Stimulated activated CD4-positive, alpha-beta T cell treated with anti-CD3 and anti-CD28 coated beads, Interleukin-1b, Interleukin-23, amount 100 ng/mL, for 1 hour (primary cell): ENCODE measurements around the gene SUPT4H1.

Source experiments
- DNase-seq, 2 donors: peaks; one replicate each; pipeline ENCODE4 v3.0.0-alpha.2; 2020; ENCODE audit warnings: low read depth in 2 of 2

SUPT4H1 gene

DNA sequence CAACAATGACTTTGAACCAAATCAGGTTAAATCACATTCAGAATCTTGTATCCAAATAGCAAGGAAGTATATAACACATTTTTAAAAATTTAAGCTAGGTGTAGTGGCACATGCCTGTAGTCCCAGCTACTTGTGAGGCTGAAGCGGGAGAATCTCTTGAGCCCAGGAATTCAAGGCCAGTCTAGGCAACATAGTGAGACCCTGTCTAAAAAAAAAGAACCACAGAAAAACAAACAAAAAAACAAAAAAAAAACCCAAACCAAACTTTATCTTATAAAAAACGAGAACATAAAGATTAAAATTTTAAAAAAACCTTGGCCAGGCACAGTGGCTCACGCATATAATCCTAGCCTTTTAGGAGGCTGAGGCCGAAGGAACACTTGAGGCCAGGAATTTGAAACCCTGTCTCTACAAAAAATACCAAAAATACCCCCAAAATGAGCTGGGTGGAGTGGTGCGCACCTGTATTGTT, 11.6 kb downstream of the SUPT4H1 start:
- no peak for DNase-seq

DNA sequence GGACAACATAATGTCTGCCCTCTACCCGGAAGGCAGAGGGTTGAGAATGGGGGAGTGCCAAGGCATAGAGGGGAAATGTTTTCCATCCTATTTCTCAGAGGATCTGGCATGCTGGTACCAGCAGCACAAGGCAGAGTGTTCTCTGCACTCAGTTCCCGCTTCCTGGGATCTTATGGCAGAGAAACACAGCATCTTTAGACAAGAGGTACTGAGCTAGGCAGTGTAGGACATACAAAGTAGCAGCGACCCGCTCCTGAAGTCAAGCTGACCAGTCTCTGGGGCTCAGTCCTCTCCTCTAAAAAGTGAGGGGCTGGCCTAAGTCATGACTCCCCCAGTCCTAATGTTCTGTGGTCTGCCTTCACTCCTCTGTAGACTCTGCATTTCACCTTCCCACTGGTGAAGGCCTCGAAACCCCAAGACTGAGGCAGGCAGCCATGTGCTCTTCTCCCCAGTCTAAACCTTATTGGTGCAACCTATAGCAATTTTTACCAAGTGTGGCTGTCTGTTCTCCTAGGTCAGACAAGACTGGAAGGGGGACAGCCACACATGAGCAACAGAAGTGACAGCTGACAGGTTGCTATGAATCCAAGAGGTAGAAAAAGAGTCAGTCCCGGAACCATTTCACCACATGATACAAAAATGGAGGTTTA, 12.1 kb downstream of the SUPT4H1 start:
- no peak for DNase-seq

DNA sequence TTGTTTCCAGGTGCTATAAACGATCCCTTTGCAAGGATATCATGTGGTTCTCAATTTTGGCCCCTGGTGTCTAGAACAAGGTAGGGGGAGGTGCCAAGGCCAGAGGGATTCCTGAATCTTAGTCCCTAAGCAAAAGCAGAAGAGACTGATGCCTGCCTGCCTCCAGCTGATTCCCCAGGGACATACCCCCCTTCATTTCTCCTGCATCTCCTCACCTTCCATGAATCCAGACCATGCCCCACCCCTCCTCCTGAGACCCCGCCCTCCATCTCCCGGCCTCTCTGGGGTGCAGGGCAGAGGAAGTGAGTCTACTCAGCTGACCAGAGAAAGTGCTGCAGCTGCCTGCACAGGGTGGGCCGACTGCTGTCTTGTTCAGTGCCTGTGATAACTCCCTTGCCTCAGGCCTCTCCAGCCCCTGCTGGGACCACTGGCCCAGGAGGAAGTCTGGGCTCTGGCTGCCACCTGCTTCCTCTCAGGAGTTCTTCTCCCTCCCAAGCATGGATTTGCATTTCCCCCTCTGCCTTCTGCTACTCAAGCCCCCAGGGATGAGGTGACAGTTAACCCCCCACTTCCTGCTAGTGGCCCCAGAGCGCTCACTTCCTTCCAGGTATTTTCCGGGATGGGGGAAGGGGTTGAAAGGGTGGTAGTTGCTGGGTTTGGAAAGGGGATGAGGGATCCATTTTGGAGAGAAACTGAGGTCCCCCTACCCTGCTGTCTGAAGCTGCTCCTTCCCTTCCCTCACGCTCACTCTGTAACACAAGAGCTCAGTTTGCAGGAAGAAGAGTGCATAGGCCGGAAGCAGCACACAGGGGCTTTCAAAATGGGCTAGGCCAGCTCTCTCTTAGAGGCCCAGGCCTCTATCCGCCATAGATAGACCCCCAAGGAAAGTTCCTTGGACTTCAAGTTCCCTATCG, 12.9 kb downstream of the SUPT4H1 start:
- DNase-seq = no peak

DNA sequence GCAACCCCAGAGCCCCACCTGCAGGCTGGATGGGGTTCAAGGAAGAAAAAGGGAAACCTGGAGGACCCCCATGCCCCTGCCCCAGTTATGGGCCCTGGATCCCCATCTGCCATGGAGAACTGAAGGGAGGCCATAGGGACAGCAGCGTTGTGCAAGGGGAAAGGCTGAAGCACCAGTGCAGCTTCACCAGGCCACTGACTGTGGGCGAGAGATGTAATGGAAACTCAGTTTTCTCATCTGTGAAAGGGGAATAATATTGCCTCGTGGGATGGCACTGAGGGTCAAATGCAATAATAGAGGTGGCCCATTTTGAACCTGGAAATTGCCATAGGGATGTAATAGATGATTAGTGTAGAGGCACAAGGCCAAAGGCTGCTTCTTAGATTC, 13.6 kb downstream of the SUPT4H1 start:
- no peak for DNase-seq

DNA sequence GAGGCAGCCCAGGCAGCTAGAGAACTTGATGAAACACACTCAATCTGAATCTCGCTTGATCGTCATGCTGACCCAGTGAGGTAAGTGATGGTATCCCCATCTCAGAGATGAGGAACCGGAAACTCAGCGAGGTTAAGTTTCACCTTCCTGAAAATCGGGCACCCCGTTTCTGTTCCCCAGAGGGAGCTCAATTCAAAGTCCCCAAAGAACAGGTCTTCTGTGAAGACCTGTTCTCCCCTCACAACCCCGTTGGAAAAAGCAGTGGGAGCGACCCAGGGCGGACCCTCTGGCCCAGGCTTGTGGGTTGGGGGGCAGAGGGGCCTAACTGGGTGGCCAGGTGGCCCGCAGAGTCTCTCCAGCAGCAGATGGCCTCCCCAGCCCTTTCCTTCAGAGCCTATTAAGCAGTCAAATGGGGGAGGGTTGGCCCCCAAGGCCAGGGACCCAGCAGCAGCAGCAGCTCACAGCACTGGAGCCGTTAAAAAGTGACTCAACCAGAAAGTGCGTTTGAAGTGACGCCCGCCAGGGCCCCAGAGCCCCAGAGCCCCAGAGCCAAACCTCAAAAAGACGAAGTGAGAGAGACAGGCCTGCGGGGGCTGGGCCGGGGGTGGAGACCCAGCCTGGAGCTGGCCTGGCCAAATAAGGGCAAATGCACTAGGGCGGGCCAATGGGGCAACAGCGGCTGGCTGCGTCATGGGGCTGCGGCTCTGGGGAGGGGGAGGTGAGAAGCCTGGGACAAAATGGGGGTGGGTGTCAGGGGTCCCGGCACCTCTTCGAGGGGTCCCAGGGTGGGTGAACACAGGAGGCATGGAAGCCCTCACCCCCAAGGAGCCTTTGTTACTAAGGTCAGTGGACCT, 14.2 kb downstream of the SUPT4H1 start:
- DNase-seq = peak; percentile 80 to 87

DNA sequence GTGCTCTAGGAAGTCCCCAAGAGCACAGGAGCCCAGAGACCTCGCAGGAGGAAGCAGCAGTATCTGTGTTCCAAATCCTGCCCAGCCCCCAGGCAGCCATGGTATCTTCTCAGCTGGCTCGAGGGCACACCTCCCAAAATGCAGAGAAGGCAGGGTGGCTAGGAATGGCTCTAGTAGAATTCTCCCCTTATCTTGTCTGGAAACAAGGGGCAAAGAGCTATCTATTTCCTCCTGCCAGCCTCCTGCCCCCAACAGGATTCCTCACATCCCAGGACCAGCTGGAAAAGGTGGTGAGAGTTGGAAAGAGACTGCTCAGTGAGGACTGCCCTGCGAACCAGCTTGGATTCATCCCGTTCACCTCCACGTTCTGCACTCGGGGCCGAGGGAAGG, 14.8 kb downstream of the SUPT4H1 start:
- no peak for DNase-seq

DNA sequence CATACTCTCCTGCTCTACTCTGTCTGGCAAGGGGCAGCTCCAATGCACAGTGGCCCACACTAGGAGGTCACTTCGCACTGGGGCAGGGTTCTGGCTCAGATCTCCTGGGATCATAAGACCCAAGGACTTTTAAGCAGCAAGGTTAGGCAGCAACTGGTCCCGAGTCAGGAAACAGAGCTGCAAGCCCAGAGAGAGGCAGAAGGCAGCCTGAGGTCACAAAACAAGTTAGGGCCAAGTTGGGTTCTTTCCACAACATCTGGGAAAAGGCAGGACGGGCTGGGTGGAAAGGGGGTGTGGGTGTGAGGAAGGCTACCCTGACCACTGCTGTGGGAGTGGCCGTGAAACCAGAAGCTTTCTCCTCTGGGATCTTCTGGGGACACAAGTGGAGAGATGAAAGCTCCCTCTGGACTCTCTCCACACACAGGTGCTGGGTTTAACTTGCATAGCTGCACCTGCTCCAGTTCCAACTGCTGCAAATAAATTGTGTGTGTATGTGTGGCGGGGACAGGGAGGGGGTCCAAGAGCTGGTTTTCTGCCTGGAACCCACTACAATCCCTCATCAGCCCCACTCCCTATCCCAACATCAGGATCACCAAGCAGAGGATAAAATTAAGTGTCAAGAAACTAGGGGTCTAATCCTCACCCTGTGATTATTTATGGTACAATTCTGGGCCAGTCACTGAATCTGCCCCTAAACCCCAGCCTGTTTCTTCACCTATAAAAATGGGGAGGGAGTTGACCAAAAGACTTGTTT, 15.4 kb downstream of the SUPT4H1 start:
- no peak for DNase-seq

DNA sequence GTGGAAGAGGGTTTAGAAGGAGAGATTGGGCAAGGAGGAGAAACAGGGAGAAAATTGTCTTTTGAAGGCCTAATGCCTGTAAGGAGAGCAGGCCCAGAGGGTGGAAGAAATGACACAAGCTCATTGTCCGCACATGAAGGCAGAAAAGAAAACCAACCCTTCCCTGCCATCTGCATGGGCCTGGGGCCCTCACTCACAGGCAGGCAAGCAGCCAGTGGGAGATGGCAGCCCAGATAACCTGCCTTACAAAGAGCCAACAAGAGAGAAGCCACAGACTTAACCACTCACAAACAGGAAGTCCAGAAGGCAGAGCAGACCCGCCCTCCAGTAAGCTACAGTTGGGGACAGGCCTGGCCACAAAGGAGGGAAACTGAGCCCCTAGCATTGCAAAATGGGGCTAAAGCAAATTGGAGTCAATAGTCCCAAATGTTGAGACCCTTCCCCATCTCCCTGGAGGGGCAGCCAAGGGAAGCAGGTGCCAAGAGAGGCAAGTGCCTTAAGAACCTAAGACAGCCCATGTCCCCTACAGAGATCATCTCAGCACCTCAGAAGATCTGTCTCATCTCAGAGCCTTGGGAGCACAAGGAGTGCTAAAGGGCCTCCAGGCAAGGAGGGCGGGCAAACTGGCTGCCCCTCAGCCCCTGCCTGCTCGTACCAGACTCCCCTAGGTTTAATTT, 16.1 kb downstream of the SUPT4H1 start:
- no peak for DNase-seq

DNA sequence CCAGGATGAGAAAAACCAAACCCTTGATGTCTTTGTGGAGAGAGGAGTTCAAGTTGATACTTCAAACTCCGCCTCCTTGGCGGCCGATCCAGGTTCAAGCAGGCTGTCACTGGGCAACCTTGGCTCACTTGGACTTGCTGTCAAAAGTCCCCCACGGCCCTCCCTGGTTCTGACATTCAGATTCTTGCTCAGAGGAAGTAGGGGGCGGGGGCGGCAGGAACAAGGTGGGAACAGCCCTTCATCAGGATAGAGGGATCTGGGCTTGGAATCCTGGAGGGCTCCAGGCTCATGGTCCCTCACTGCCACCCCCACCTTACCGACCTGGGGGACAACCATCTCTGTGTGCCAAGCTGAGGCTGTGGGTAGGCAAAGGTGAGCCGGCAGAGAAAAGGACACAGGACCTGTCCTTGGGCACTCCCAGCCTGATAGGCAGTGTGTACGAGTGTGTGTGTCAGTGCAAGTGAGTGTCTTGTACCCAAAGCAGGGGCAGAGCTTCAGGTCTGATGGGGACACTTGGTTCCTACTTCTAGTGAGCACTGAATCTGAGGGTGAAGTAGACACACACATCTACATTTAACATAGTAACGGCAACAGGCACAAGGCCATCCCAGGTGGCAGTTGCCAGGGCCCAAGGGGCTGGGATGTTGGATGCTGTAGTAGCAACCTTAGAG, 16.8 kb downstream of the SUPT4H1 start:
- no peak for DNase-seq

DNA sequence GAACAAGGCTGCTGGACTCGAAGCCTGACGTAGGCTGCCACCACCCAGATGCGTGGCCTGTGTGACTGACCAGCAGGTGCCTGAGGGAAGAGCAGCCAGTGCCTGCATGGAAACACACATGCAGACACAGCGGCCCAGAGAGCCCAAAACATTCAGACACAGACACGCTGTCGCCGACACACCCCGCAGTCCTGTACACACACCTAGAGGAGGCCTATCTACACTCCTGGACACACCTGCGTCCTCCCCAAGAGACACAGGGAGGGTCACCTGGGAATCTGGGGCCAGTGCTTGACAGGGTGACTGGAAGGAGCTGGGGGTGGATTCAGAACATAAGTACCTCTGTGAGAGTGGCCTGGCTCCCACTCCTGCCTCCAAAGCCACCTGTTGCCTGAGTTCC, 17.3 kb downstream of the SUPT4H1 start:
- no peak for DNase-seq

DNA sequence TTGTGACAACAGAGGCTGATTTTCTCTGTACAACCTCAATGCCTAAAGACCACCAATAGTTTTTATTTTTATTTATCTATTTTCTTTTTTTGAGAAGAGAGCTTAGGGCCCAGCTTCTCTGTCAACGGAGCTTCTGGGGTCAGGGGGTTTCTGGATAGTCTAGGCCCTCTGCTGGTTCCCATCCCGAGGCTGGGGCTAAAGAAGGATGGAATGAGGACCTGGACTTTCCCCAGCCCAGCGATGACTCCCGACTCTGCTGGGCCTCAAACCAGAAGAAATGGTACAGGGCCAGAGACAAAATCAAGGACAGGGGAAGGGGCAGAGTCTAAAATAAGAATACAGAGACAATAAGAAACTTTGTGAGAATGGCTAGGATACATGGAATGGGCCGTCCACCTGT, 17.7 kb downstream of the SUPT4H1 start:
- DNase-seq = no peak

DNA sequence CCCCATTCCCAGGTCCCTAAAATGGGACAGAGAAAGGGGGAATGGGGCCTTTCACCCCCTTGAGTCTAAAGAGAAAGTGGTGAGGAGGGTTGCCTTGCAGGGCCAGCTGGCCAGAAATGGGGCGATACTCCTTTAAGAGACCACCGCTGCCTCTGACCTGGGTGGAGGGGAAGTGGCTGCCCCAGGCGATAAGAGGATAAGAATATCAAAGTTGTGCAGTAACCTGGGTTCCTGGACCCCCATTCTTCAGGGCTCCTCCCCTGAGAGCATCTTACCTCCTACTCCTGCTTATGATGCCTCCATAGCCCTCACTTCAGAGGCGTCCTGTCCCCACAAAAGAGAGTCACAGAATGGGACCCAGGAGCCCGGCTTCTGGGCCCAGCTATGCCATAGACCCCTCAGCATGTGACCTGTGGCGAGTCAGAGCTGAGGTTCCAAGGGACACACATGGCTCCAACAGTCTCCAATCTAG, 18.2 kb downstream of the SUPT4H1 start:
- no peak for DNase-seq

DNA sequence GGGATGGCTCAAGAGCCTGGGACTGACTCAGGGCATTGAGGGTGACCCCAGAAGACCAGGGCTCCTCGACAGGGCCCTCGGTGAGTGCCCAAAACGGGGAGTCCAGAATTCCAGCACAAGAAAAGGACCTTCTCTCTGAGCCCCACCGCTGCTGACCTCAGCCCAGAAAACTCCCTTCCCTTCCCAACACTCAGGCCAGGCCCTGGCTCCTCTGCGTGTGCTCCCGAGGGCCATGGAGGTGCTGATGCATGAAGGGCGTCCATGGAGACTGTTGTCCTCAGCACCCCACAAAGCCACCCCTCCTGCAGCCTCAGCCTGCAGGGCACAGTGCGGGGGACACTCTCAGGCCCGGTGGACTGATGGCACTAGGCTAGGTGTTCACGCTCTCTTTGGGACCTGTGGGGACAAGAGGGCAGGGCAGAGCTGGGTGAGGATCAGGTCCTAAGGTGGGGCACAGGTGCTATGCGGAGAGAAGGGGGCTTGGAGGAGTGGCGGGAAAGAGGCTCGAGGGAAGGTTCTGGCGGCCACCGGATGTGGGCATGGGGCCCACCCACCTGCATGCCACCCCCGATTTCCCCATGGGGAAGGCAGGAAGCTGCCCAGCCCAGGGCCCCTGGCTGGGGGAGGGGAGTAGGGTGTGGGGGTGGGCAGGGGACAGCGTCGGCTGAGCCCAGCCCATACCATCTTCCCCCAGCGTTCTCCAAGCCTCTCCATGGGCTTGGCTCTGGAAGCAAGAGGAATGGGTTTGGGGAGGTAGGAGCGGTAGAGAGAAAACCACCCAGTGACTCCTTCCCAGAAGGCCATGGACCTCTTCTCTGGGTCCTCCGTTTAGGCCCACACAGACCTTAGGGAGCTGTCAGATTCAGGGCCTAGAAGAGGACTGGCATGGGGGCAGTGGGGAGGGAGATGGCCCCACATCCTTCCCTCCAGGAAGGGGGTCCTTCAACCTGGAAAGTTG, 18.9 kb downstream of the SUPT4H1 start:
- no peak for DNase-seq

DNA sequence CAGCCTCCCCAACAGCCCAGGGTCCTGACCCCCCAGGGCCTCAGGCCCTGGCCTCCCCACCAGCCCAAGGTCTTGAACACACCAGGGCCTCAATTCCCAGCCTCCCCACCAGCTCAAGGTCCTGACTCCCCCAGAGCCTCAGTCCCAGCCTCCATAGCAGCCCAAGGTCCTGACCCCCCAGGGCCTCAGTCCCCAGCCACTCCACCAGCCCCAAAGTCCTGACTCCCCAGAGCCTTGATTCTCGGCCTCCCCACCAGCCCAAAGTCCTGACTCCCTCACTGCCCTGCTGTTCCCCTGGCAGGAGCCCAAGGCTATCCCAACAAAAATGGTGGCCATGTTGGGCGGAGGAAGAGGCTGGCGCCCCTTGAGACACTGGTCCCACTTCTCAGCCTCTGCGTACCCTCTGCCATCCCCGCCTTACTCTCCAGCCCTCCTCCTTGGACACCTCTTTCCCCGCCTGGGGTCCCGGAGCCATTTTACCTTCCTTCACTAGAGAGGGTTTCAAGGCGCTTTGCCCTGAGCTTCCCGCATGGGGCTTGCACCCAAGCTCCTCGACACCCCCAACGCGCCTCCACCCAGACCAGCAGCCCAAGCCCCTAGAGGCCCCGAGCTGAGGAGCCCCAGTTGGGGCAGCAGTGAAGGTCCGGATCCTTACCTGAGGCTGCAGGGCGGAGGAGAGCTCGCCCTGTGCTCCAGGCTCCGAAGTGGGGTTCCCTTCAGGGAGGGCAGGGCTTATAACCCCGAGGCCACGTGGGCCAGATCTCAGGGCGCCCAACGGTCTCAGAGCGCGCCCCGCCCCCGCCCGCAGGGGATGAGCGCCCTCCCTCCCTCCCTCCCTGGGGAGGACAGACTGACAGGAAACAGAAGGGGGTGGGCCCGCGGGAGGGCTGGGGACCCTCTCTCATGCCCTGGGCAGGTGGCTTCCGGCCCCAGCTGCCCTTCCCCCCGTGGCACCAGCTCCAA, 19.9 kb downstream of the SUPT4H1 start:
- DNase-seq = peak; percentile 88 to 90

DNA sequence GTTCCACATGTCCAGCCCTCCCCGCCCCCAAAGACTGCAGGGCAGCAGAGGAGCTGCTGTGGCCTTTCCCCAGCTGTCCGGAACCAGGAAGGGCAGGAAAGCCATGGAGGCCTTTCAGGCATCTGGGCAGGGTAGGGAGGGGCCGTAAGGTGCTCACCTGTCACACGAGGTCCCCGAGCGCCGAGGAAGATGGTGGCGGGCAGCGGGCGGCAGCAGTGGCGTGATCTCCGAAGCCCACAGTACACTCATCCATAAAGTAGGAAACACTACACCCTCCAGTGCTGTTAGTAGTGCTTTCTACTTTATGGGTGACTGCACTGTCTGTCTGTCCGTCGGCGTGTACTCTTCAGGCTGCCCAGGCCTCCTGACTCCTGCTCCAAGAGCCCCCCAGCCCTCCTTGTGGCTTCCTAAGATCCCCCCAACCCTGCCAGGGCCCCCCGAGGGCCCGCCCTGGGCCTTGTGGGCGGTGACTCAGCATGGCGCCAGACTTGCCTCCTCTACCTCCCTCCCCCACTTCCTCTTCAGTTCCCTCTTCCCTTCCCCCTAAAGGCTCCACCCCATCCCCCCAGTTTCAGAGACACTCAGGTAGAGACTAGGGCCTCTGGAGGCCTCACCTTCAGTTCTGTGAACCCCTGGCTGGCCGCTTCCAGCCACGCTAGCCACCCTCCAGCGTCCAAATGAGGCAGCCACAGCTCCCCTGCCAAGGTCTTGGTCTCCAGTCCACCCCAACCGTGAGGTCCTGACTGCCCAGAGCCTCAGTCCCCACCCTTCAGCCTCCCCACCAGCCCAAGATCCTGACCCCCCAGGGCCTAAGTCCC, 20.8 kb downstream of the SUPT4H1 start:
- peak; percentile 59 to 68 for DNase-seq

DNA sequence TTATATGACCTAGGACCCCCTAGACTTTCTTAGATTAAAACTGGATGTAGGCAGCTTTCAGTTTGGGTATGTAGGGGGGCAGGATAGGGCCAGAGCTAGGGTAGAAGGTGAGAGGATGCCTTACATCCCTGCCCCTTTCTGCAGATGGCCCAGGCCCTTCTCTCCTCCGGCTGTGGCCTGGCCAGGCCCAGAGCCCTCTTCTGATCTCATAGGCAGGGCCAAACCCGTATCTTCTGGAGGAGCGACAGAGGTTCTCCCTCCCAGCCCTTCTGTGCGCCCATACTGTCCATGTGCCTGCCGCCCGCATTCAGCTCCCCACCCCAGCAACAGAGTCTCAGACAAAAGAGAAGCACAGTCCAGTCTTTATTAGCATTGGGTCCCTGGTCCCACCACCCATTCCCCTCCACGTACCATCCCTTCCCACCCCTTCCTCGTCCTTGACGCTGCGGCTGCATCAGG, 21.4 kb downstream of the SUPT4H1 start:
- DNase-seq = no peak
